IMR-90 (cell line): Measurements from ENCODE around the gene CYP19A1. TPM values are rescaled to one million over a fixed set of nuclear protein-coding genes. Genes with fewer than 3 reads are reported as not detected.

Source experiments
- ATAC-seq: fragments of 200-7000 bp; cut with Tn5 transposase; 2 replicates; pipeline ENCODE4 v1.9.1; 2020; ENCODE audit warnings: low read depth, mild to moderate bottlenecking, moderate library complexity
- BruUV-seq: library from RNA; stranded (reverse); fragments of 400-500 nt; replicated peaks from 2 replicates; lab custom pipeline; 2021; lab: Mats Ljungman, UMichigan
- CTCF ChIA-PET: fragments of 300-600 bp; formaldehyde crosslinking; extraction: SDS; loops from one replicate; lab custom pipeline; 2021; ENCODE audit warnings: antibody characterized with exemption; lab: Yijun Ruan, JAX
- POLR2A ChIA-PET: fragments of 300-600 bp; sonication (Branson Sonifier 250); formaldehyde crosslinking; loops from one replicate; lab custom pipeline; 2022; ENCODE audit warnings: antibody characterized with exemption; ENCODE audit not compliant: unreplicated experiment; lab: Charles Lee
- DNase-seq: peaks from one replicate; pipeline ENCODE4 v3.0.0; 2013
- H2AFZ ChIP-seq: replicated peaks from 2 replicates; pipeline ENCODE3; 2013; ENCODE audit warnings: low read length, mild to moderate bottlenecking; ENCODE audit not compliant: poor library complexity
- H2AK5ac ChIP-seq: 2 replicates; pipeline ENCODE4 v1.6.1; 2013; ENCODE audit warnings: low read depth, low read length, inconsistent platforms
- H2AK9ac ChIP-seq: replicated peaks from 2 replicates; pipeline ENCODE3; 2013; ENCODE audit warnings: mild to moderate bottlenecking, low read depth, low read length, moderate library complexity; ENCODE audit not compliant: poor library complexity
- H2BK120ac ChIP-seq: 2 replicates; pipeline ENCODE4 v1.6.1; 2013; ENCODE audit warnings: low read depth, low read length, inconsistent platforms
- H2BK15ac ChIP-seq: 3 replicates; pipeline ENCODE4 v1.6.1; 2013; ENCODE audit warnings: low read depth, low read length, inconsistent platforms
- H2BK20ac ChIP-seq: 2 replicates; pipeline ENCODE4 v1.6.1; 2013; ENCODE audit warnings: low read depth, mild to moderate bottlenecking, inconsistent platforms, low read length, moderate library complexity
- H2BK5ac ChIP-seq: 2 replicates; pipeline ENCODE4 v1.6.1; 2013; ENCODE audit warnings: mild to moderate bottlenecking, low read depth, low read length, inconsistent platforms; ENCODE audit not compliant: poor library complexity, severe bottlenecking
- H3K14ac ChIP-seq: replicated peaks from 2 replicates; pipeline ENCODE4 v1.6.1; 2013; ENCODE audit warnings: low read depth, low read length, inconsistent platforms
- H3K18ac ChIP-seq: 2 replicates; pipeline ENCODE4 v1.6.1; 2013; ENCODE audit warnings: low read depth, low read length, control low read depth
- H3K23ac ChIP-seq: 2 replicates; pipeline ENCODE4 v1.6.1; 2013; ENCODE audit warnings: low read depth, low read length, inconsistent platforms
- H3K27ac ChIP-seq: 2 replicates; pipeline ENCODE4 v1.5.1; 2013; ENCODE audit warnings: mild to moderate bottlenecking, control low read depth, low read length; ENCODE audit not compliant: insufficient read depth
- H3K27me3 ChIP-seq: 2 replicates; pipeline ENCODE4 v1.6.1; 2013; ENCODE audit warnings: low read length; ENCODE audit not compliant: control insufficient read depth, insufficient read depth
- H3K36me3 ChIP-seq: 2 replicates; pipeline ENCODE4 v1.6.1; 2013; ENCODE audit warnings: low read length, mixed read lengths; ENCODE audit not compliant: control insufficient read depth, insufficient read depth
- H3K4ac ChIP-seq: 2 replicates; pipeline ENCODE4 v1.6.1; 2013; ENCODE audit warnings: low read depth, low read length, inconsistent platforms
- H3K4me1 ChIP-seq: 2 replicates; pipeline ENCODE4 v1.6.1; 2013; ENCODE audit warnings: low read length, mixed read lengths; ENCODE audit not compliant: control insufficient read depth, insufficient read depth
- H3K4me2 ChIP-seq: 2 replicates; pipeline ENCODE4 v1.6.1; 2013; ENCODE audit warnings: low read depth, mild to moderate bottlenecking, control low read depth, low read length, moderate library complexity
- H3K4me3 ChIP-seq: 2 replicates; pipeline ENCODE4 v1.5.1; 2013; ENCODE audit warnings: low read depth, mild to moderate bottlenecking, control low read depth, low read length, moderate library complexity; ENCODE audit not compliant: insufficient read depth
- H3K56ac ChIP-seq: 2 replicates; pipeline ENCODE4 v1.6.1; 2013; ENCODE audit warnings: low read length, inconsistent platforms; ENCODE audit not compliant: insufficient read depth; ENCODE audit errors: extremely low read depth
- H3K79me1 ChIP-seq, 2 experiments: 2 replicates each; pipeline ENCODE4 v1.6.1; 2013; ENCODE audit warnings: low read length in 2 of 2, inconsistent platforms in 1 of 2, low read depth in 1 of 2
- H3K9ac ChIP-seq: 2 replicates; pipeline ENCODE4 v1.6.1; 2013; ENCODE audit warnings: low read depth, low read length, control low read depth
- H3K9me1 ChIP-seq: 2 replicates; pipeline ENCODE4 v1.6.1; 2013; ENCODE audit warnings: low read length, inconsistent platforms; ENCODE audit not compliant: insufficient read depth
- H3K9me3 ChIP-seq: 2 replicates; pipeline ENCODE4 v1.6.1; 2013; ENCODE audit warnings: low read length; ENCODE audit not compliant: control insufficient read depth, insufficient read depth
- H4K20me1 ChIP-seq: 2 replicates; pipeline ENCODE4 v1.6.1; 2013; ENCODE audit warnings: low read length, inconsistent platforms; ENCODE audit not compliant: insufficient read depth
- H4K5ac ChIP-seq: 2 replicates; pipeline ENCODE4 v1.6.1; 2013; ENCODE audit warnings: mild to moderate bottlenecking, low read depth, low read length, control low read depth
- H4K8ac ChIP-seq, 2 experiments: 2 replicates each; pipeline ENCODE4 v1.6.1; 2013; ENCODE audit warnings: low read depth in 2 of 2, low read length in 2 of 2, control low read depth in 1 of 2, inconsistent platforms in 1 of 2
- H4K91ac ChIP-seq: 2 replicates; pipeline ENCODE4 v1.6.1; 2013; ENCODE audit warnings: low read depth, low read length, inconsistent platforms; ENCODE audit not compliant: insufficient read depth
- BHLHE40 ChIP-seq: fragments of 150-350 bp; IDR thresholded peaks from 2 replicates; pipeline ENCODE4 v1.6.1; 2016; ENCODE audit warnings: mild to moderate bottlenecking, low read depth, low read length
- CEBPB ChIP-seq: IDR thresholded peaks from 2 replicates; pipeline ENCODE4 v1.6.1; 2012; ENCODE audit warnings: low read depth, low read length, improper control_type of control experiment
- CHD1 ChIP-seq: IDR thresholded peaks from 2 replicates; pipeline ENCODE4 v1.6.1; 2012; ENCODE audit warnings: low read depth, low read length, improper control_type of control experiment
- FOS ChIP-seq: fragments of 150-350 bp; IDR thresholded peaks from 2 replicates; pipeline ENCODE4 v1.6.1; 2016; ENCODE audit warnings: low read depth, low read length
- MAFK ChIP-seq: IDR thresholded peaks from 2 replicates; pipeline ENCODE4 v1.6.1; 2012; ENCODE audit warnings: low read depth, low read length, improper control_type of control experiment
- MAZ ChIP-seq: IDR thresholded peaks from 2 replicates; pipeline ENCODE4 v1.6.1; 2012; ENCODE audit warnings: low read depth, mild to moderate bottlenecking, low read length, improper control_type of control experiment, moderate library complexity, borderline replicate concordance
- MXI1 ChIP-seq: IDR thresholded peaks from 2 replicates; pipeline ENCODE4 v1.6.1; 2012; ENCODE audit warnings: low read depth, mild to moderate bottlenecking, low read length, moderate library complexity, borderline replicate concordance
- NFE2L2 ChIP-seq: fragments of 150-350 bp; IDR thresholded peaks from 2 replicates; pipeline ENCODE4 v1.6.1; 2016; ENCODE audit warnings: low read depth, mild to moderate bottlenecking, low read length
- POLR2A ChIP-seq: IDR thresholded peaks from 2 replicates; pipeline ENCODE4 v1.6.1; 2012; ENCODE audit warnings: mild to moderate bottlenecking, low read depth, low read length
- RAD21 ChIP-seq: IDR thresholded peaks from 2 replicates; pipeline ENCODE4 v1.6.1; 2012; ENCODE audit warnings: low read length, improper control_type of control experiment
- RCOR1 ChIP-seq: IDR thresholded peaks from 2 replicates; pipeline ENCODE4 v1.6.1; 2012; ENCODE audit warnings: mild to moderate bottlenecking, low read length, improper control_type of control experiment; ENCODE audit not compliant: insufficient replicate concordance
- RFX5 ChIP-seq: IDR thresholded peaks from 2 replicates; pipeline ENCODE4 v1.8.0; 2012; ENCODE audit warnings: low read depth, mild to moderate bottlenecking, low read length, moderate library complexity
- SMC3 ChIP-seq: fragments of 150-350 bp; IDR thresholded peaks from 2 replicates; pipeline ENCODE4 v1.6.1; 2016; ENCODE audit warnings: low read depth, mild to moderate bottlenecking, antibody characterized with exemption, low read length, moderate library complexity
- WGBS, 2 experiments: methylation state at CpG; one replicate each; pipeline versions ENCODE4 v1.1.5 to v1.1.7; 2013; ENCODE audit warnings: missing lambda C conversion rate in 2 of 2; ENCODE audit not compliant: insufficient read length in 1 of 2; ENCODE audit errors: extremely low coverage in 2 of 2; 5-methylcytosine and 5-hydroxymethylcytosine counted together
- dilution Hi-C: fragments of 300-500 bp; cut with HindIII; formaldehyde crosslinking; loops from one replicate; pipeline ENCODE4 v1.14.3; 2018; ENCODE audit warnings: low sequenced_read_pairs; ENCODE audit not compliant: unreplicated experiment
- in situ Hi-C: fragments of 300-500 bp; cut with MboI; formaldehyde crosslinking; loops from 3 replicates; pipeline ENCODE4 v1.14.3; 2019; ENCODE audit warnings: low sequenced_read_pairs, inconsistent platforms, mixed read lengths
- intact Hi-C: fragments of 100-400 bp; cut with micrococcal nuclease; formaldehyde crosslinking; loops from 2 replicates; pipeline ENCODE4 v1.10.0; 2022
- polyA plus RNA-seq, 3 experiments: library from polyadenylated mRNA; depleted of rRNA; stranded (reverse); fragments of >200 nt; gene quantifications; 2 replicates each; pipeline ENCODE4 v1.2.3, GENCODE V29; 2012; ENCODE audit warnings: low replicate concordance in 1 of 3
- total RNA-seq: library from RNA; depleted of rRNA; stranded (reverse); fragments of >200 nt; gene quantifications from 2 replicates; pipeline ENCODE4 v1.2.3, GENCODE V29; 2012
- TF ChIP-seq, protein P1 (sequence below): conservative IDR thresholded peaks from 2 replicates; pipeline ENCODE4 v1.5.1; 2012; ENCODE audit warnings: mild to moderate bottlenecking, low read depth, low read length, improper control_type of control experiment
- TF ChIP-seq, protein P2 (sequence below): fragments of 150-350 bp; IDR thresholded peaks from 2 replicates; pipeline ENCODE4 v1.6.1; 2016; ENCODE audit warnings: low read depth, mild to moderate bottlenecking, low read length, moderate library complexity, borderline replicate concordance
- TF ChIP-seq, protein P3 (sequence below): fragments of 150-350 bp; IDR thresholded peaks from 2 replicates; pipeline ENCODE4 v1.6.1; 2017; ENCODE audit warnings: mild to moderate bottlenecking, antibody characterized with exemption, low read length, low read depth

Gene CYP19A1
- total and polyA plus RNA-seq, 2 of the 4 experiments (the other 2 are of a cell fraction) = not detected

DNA sequence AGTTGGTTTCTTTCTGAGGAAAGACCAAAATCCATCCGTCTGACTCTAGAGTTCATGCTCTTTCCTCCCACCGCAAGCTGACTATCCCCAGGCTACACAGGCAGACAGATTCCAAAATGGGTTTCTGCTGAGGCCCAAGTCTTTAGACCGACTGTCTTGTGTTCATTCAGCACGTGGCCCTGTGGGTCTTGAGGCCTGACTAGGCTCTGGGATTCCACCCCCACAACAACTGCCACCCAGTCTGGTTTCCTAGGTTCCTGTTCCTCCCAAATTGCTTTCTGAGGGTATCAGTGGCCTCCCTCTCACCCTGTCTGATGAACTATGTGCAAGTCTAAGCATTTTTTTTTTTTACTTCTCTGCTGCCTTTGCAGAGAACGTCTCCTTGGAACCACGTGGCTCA is 67.7 kb downstream of the CYP19A1 start:
- TF ChIP-seq CEBPB = no peak
- TF ChIP-seq RAD21 = no peak
- TF ChIP-seq MAFK = no peak
- no peak for TF ChIP-seq FOS
- TF ChIP-seq, protein P1, sequence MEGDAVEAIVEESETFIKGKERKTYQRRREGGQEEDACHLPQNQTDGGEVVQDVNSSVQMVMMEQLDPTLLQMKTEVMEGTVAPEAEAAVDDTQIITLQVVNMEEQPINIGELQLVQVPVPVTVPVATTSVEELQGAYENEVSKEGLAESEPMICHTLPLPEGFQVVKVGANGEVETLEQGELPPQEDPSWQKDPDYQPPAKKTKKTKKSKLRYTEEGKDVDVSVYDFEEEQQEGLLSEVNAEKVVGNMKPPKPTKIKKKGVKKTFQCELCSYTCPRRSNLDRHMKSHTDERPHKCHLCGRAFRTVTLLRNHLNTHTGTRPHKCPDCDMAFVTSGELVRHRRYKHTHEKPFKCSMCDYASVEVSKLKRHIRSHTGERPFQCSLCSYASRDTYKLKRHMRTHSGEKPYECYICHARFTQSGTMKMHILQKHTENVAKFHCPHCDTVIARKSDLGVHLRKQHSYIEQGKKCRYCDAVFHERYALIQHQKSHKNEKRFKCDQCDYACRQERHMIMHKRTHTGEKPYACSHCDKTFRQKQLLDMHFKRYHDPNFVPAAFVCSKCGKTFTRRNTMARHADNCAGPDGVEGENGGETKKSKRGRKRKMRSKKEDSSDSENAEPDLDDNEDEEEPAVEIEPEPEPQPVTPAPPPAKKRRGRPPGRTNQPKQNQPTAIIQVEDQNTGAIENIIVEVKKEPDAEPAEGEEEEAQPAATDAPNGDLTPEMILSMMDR = no peak
- TF ChIP-seq POLR2A = no peak
- no peak for TF ChIP-seq SMC3
- TF ChIP-seq NFE2L2 = no peak
- TF ChIP-seq MAZ = no peak
- TF ChIP-seq, protein P2, sequence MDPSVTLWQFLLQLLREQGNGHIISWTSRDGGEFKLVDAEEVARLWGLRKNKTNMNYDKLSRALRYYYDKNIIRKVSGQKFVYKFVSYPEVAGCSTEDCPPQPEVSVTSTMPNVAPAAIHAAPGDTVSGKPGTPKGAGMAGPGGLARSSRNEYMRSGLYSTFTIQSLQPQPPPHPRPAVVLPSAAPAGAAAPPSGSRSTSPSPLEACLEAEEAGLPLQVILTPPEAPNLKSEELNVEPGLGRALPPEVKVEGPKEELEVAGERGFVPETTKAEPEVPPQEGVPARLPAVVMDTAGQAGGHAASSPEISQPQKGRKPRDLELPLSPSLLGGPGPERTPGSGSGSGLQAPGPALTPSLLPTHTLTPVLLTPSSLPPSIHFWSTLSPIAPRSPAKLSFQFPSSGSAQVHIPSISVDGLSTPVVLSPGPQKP = no peak
- no peak for TF ChIP-seq RCOR1
- no peak for TF ChIP-seq BHLHE40
- TF ChIP-seq CHD1 = no peak
- TF ChIP-seq, protein P3, sequence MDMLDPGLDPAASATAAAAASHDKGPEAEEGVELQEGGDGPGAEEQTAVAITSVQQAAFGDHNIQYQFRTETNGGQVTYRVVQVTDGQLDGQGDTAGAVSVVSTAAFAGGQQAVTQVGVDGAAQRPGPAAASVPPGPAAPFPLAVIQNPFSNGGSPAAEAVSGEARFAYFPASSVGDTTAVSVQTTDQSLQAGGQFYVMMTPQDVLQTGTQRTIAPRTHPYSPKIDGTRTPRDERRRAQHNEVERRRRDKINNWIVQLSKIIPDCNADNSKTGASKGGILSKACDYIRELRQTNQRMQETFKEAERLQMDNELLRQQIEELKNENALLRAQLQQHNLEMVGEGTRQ = no peak
- no peak for TF ChIP-seq MXI1
- TF ChIP-seq RFX5 = no peak
- Histone ChIP-seq H4K8ac (no peak overlapping the region), H3K4ac (no peak overlapping the region), H4K20me1 (no peaks in the 10 kb centered on the region; the same call in 1 of the 2 replicates), H2AK9ac (no peak overlapping the region), H3K9me3 (no peaks in the 10 kb centered on the region; the same call in 1 of the 2 replicates), H3K27me3 (peaks cover 66% of the 10 kb centered on the region), H2BK20ac (no peak overlapping the region), H3K27ac (no peak overlapping the region), H3K4me2 (no peak overlapping the region), H4K91ac (no peak overlapping the region), H2BK15ac (no peak overlapping the region), H4K5ac (no peak overlapping the region), H3K36me3 (no peaks in the 10 kb centered on the region), H3K56ac (no peak overlapping the region), H2AFZ (no peak overlapping the region), H3K23ac (no peak overlapping the region), H3K9me1 (no peaks in the 10 kb centered on the region), H3K9ac (no peak overlapping the region), H2BK5ac (no peak overlapping the region), H3K4me3 (no peak overlapping the region), H3K14ac (no peak overlapping the region), H2BK120ac (no peak overlapping the region), H3K18ac (no peak overlapping the region), H3K79me1 (no peaks in the 10 kb centered on the region), H2AK5ac (no peak overlapping the region), H3K4me1 (no peaks in the 10 kb centered on the region)
- ChIA-PET CTCF (interaction anchor here (1.2 kb wide), 1 partner anchor 77 kb away, joined by 3 read pairs; no protein-coding TSS in a partner anchor), POLR2A (no interaction called here)
- ATAC-seq (no peak), DNase-seq (no peak)
- BruUV-seq = no TSS peak
- intact Hi-C loops = no loop called here
- dilution Hi-C loops = no loop called here
- in situ Hi-C loops = no loop called here
- WGBS, 2 experiments = 43% methylated on average over 6 of the region's 6 CpGs; no CpG with 5 or more reads in 1 of the 2 experiments
